ENCODE data around the gene SVIL.
"Not testable (repeated sequence)": the region's sequence is repeated elsewhere in the genome, so short reads cannot be mapped to it uniquely, and the experiment has no call there.

GRCh38 chr10:29587750-29588628 is 46.8 kb downstream of the SVIL start:
- TF ChIP-seq, protein P1, sequence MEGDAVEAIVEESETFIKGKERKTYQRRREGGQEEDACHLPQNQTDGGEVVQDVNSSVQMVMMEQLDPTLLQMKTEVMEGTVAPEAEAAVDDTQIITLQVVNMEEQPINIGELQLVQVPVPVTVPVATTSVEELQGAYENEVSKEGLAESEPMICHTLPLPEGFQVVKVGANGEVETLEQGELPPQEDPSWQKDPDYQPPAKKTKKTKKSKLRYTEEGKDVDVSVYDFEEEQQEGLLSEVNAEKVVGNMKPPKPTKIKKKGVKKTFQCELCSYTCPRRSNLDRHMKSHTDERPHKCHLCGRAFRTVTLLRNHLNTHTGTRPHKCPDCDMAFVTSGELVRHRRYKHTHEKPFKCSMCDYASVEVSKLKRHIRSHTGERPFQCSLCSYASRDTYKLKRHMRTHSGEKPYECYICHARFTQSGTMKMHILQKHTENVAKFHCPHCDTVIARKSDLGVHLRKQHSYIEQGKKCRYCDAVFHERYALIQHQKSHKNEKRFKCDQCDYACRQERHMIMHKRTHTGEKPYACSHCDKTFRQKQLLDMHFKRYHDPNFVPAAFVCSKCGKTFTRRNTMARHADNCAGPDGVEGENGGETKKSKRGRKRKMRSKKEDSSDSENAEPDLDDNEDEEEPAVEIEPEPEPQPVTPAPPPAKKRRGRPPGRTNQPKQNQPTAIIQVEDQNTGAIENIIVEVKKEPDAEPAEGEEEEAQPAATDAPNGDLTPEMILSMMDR (conservative IDR thresholded peaks at IDR 0.05; ENCODE audit: low read length) = not testable (repeated sequence)
- TF ChIP-seq EZH2phosphoT487 (IDR thresholded peaks at IDR 0.05; ENCODE audit: borderline replicate concordance) = not testable (repeated sequence)
